OCI-LY1 (cell line): ENCODE measurements around the gene NLK.

Experiments
- H2AFZ ChIP-seq: fragments of 200-600 bp; sonication (generic), shearing (Covaris generic); 2 replicates; pipeline ENCODE4 v1.6.0; 2014; ENCODE audit warnings: antibody characterized with exemption, mild to moderate bottlenecking, low read length
- H3F3A ChIP-seq: fragments of 200-600 bp; sonication (generic), shearing (Covaris generic); 2 replicates; pipeline ENCODE4 v1.6.0; 2014; ENCODE audit warnings: mild to moderate bottlenecking, antibody characterized with exemption, low read length, moderate library complexity; ENCODE audit not compliant: insufficient read depth
- H3K27ac ChIP-seq: fragments of 200-600 bp; sonication (generic); 2 replicates; pipeline ENCODE4 v1.5.1; 2014; ENCODE audit warnings: low read length, mixed run types, mild to moderate bottlenecking, low read depth; ENCODE audit not compliant: poor library complexity, severe bottlenecking
- H3K27me3 ChIP-seq: fragments of 200-600 bp; sonication (generic); 2 replicates; pipeline ENCODE4 v1.6.0; 2014; ENCODE audit warnings: antibody characterized with exemption, mild to moderate bottlenecking, low read length, moderate library complexity; ENCODE audit not compliant: insufficient read depth
- H3K36me3 ChIP-seq: fragments of 200-600 bp; sonication (generic); 2 replicates; pipeline ENCODE4 v1.6.1; 2014; ENCODE audit warnings: mild to moderate bottlenecking, antibody characterized with exemption, low read length, moderate library complexity, mixed read lengths; ENCODE audit not compliant: insufficient read depth
- H3K4me1 ChIP-seq: fragments of 200-600 bp; sonication (generic); 2 replicates; pipeline ENCODE4 v1.5.1; 2014; ENCODE audit warnings: mild to moderate bottlenecking, low read length, moderate library complexity; ENCODE audit not compliant: insufficient read depth, severe bottlenecking
- H3K4me2 ChIP-seq: fragments of 200-600 bp; sonication (generic), shearing (Covaris generic); 2 replicates; pipeline ENCODE4 v1.6.1; 2014; ENCODE audit warnings: low read length
- H3K4me3 ChIP-seq: fragments of 200-600 bp; sonication (generic); 2 replicates; pipeline ENCODE4 v1.5.1; 2014; ENCODE audit warnings: low read length, low read depth, mild to moderate bottlenecking, mixed read lengths; ENCODE audit not compliant: poor library complexity, severe bottlenecking
- H3K79me2 ChIP-seq: fragments of 200-600 bp; shearing (Covaris generic); 2 replicates; pipeline ENCODE4 v1.6.1; 2016; ENCODE audit warnings: mixed run types, low read length, mixed read lengths; ENCODE audit not compliant: insufficient read depth
- H3K9ac ChIP-seq: fragments of 200-600 bp; sonication (generic), shearing (Covaris generic); 2 replicates; pipeline ENCODE4 v1.6.1; 2014; ENCODE audit warnings: mild to moderate bottlenecking, low read length, mixed read lengths
- H3K9me2 ChIP-seq: fragments of 200-600 bp; sonication (generic), shearing (Covaris generic); 2 replicates; pipeline ENCODE4 v1.6.1; 2014; ENCODE audit warnings: low read depth, mild to moderate bottlenecking, low read length, mixed read lengths
- H3K9me3 ChIP-seq: fragments of 200-600 bp; shearing (Covaris generic); 2 replicates; pipeline ENCODE4 v1.6.1; 2014; ENCODE audit warnings: low read length, mixed read lengths
- H4K20me1 ChIP-seq: fragments of 200-600 bp; sonication (generic), shearing (Covaris generic); 2 replicates; pipeline ENCODE4 v1.6.0; 2016; ENCODE audit warnings: mild to moderate bottlenecking, low read length; ENCODE audit not compliant: insufficient read depth
- EZH2 ChIP-seq: fragments of 200-600 bp; sonication (generic), shearing (Covaris generic); IDR thresholded peaks from 2 replicates; pipeline ENCODE4 v1.8.0; 2017; ENCODE audit warnings: borderline replicate concordance, mixed run types, mild to moderate bottlenecking, antibody characterized with exemption, low read length, moderate library complexity, mixed read lengths
- TF ChIP-seq, protein P1 (sequence below): fragments of 200-600 bp; sonication (generic), shearing (Covaris generic); IDR thresholded peaks from 2 replicates; pipeline ENCODE4 v1.5.1; 2017; ENCODE audit warnings: mild to moderate bottlenecking, antibody characterized with exemption, low read length, moderate library complexity, mixed read lengths

The NLK gene

DNA sequence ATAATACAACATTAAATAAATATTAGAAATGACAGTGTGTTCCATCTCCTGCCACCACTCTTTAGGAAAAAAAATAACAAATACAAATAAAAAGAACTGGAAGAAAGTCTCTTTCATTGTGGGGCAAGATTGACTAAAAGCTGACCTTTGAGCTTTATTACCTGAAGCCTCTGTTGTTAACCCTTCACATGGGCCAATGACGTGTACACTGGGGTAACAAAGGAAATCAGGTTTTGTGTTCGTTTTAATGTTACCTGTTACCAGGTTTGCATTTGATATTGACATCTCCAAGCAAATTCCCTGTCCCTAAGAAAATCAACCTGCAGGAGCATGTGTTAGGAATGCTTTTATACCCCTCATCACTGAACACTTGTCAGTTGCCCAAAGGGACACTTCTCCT, 39.0 kb downstream of the NLK start:
- H3K27me3 ChIP-seq = no peaks in the 10 kb centered on the region
- TF ChIP-seq EZH2 = no peak
- TF ChIP-seq, protein P1, sequence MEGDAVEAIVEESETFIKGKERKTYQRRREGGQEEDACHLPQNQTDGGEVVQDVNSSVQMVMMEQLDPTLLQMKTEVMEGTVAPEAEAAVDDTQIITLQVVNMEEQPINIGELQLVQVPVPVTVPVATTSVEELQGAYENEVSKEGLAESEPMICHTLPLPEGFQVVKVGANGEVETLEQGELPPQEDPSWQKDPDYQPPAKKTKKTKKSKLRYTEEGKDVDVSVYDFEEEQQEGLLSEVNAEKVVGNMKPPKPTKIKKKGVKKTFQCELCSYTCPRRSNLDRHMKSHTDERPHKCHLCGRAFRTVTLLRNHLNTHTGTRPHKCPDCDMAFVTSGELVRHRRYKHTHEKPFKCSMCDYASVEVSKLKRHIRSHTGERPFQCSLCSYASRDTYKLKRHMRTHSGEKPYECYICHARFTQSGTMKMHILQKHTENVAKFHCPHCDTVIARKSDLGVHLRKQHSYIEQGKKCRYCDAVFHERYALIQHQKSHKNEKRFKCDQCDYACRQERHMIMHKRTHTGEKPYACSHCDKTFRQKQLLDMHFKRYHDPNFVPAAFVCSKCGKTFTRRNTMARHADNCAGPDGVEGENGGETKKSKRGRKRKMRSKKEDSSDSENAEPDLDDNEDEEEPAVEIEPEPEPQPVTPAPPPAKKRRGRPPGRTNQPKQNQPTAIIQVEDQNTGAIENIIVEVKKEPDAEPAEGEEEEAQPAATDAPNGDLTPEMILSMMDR = no peak
- no peak overlapping the region for H3K27ac ChIP-seq
- H3F3A ChIP-seq = no peaks in the 10 kb centered on the region
- H4K20me1 ChIP-seq = no peaks in the 10 kb centered on the region
- H3K4me3 ChIP-seq = no peak overlapping the region
- 0 out of 2 replicates have a peak, but pooled peaks cover under 1% of the 10 kb centered on the region for H3K36me3 ChIP-seq
- H2AFZ ChIP-seq = no peak overlapping the region
- H3K9me3 ChIP-seq = no peaks in the 10 kb centered on the region
- peaks cover 61% of the 10 kb centered on the region for H3K79me2 ChIP-seq
- H3K4me2 ChIP-seq = no peak overlapping the region
- H3K9me2 ChIP-seq = no peaks in the 10 kb centered on the region
- peaks cover 48% of the 10 kb centered on the region for H3K4me1 ChIP-seq
- no peak overlapping the region for H3K9ac ChIP-seq

DNA sequence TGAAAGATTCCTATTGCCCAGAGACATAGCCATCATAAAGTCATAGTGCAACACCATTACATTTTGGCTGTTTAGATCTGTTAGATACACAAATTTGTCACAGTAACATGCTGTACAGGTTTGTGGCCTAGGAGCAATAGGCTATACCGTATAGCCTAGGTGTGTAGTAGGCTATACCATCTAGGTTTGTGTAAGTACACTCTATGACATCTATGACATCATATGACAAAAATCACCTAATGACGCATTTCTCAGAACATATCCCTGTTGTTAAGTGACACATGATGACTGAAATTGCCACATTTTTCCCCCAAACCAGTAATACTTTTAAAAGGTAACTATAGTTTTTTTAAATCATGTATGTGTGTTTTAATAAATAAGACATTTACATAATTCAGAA, 43.3 kb downstream of the NLK start:
- no peaks in the 10 kb centered on the region; the same call in 1 of the 2 replicates for H3K36me3 ChIP-seq
- H3K9me2 ChIP-seq = no peaks in the 10 kb centered on the region
- no peak overlapping the region for H3K4me2 ChIP-seq
- H3K4me1 ChIP-seq = peaks cover 29% of the 10 kb centered on the region
- no peaks in the 10 kb centered on the region for H3K9me3 ChIP-seq
- no peaks in the 10 kb centered on the region for H3K27me3 ChIP-seq
- H3K4me3 ChIP-seq = no peak overlapping the region
- H3F3A ChIP-seq = no peaks in the 10 kb centered on the region
- peaks cover 68% of the 10 kb centered on the region for H3K79me2 ChIP-seq
- no peak overlapping the region for H2AFZ ChIP-seq
- H3K9ac ChIP-seq = no peak overlapping the region
- no peak overlapping the region for H3K27ac ChIP-seq
- TF ChIP-seq EZH2 = no peak
- TF ChIP-seq, protein P1 = no peak
- no peaks in the 10 kb centered on the region for H4K20me1 ChIP-seq

DNA sequence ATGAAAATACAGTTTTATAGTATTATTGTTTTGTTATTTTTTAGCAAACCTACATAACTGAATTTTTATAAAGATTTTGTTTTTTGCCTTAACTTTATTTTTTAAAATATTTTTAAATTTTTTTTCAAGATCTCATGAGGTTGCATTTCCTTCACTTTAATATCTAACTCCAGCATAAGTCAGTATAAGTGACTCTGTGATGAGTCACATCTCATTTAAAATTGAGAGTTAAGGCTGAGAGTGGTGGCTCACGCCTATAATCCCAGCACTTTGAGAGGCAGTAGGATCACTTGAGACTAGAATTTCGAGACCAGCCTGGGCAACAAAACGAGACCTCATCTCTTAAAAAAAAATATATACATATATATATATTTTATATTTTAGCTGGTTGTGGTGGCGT, 44.0 kb downstream of the NLK start:
- Histone ChIP-seq H3K4me1 (peaks cover 24% of the 10 kb centered on the region), H3K79me2 (peaks cover 68% of the 10 kb centered on the region), H3K4me3 (no peak overlapping the region), H3K36me3 (no peaks in the 10 kb centered on the region; the same call in 1 of the 2 replicates), H4K20me1 (no peaks in the 10 kb centered on the region), H3K9me2 (no peaks in the 10 kb centered on the region), H3K9ac (no peak overlapping the region), H3K9me3 (no peaks in the 10 kb centered on the region), H2AFZ (no peak overlapping the region), H3F3A (no peaks in the 10 kb centered on the region), H3K4me2 (no peak overlapping the region), H3K27me3 (no peaks in the 10 kb centered on the region), H3K27ac (no peak overlapping the region)
- TF ChIP-seq EZH2 = no peak
- TF ChIP-seq, protein P1 = no peak
